Measurements from ENCODE around the gene ATE1.
"Not testable (repeated sequence)": the region's sequence is repeated elsewhere in the genome, so short reads cannot be mapped to it uniquely, and the experiment has no call there.

Gene ATE1

DNA sequence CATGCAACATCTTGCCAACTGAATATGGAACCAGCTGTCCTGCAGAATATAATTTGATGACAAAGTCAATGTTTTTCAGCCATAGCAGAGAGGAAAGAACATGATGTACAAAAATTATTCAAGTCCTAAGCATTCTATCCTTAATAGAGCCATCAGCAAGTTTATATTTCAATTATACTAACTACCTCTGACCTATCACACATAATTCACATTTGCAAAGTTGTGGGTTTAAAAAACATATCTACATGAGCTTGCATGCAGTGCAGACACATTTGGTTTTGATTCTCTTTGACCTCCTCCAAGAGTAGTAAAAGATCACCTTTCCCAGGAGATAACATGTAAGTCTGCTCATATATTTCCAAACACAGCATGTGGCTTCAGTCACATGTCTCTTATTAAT is 203.5 kb downstream of the ATE1 start:
- no peak for DNase-seq

DNA sequence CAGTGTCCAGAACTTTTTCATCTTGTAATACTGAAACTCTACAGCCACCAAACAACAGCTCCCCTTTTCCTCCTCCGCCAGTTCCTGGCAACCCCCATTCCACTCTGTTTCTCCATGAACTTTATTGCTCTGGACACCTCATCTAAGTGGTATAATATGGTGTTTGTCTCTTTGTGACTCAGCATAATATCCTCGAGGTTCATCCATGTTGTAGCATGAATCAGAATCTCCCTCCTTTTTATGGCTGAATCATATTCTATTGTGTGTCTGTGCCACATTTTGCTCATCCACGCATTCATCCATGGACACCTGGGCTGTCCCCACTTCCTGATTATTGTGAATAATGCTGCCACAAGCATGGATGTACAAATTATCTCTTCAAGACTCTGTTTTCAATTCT is 205.2 kb downstream of the ATE1 start:
- no peak for DNase-seq

GRCh38 chr10:121721257-121721656 is 206.6 kb downstream of the ATE1 start:
- DNase-seq: no peak

DNA sequence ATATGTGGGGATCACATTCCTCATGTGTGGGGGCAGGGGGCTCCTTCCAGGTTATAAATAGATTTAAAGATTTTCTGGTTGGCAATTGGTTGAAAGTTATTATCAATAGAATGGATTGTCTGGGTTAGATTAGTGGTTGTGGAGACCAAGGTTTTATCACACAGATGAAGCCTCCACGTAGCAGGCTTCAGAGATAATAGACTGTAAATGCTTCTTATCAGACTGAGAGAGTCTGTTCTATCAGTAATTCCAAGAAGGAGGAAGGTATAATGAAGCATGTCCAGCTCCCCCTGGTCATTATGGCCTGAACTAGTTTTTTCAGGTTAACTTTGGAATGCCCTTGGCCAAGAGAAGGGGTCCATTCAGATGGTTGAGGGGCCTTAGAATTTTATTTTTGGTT is 211.9 kb downstream of the ATE1 start:
- DNase-seq: no peak

- no peak for DNase-seq
These were observed 212.8 kb downstream of the ATE1 start for GRCh38 chr10:121715076-121715475.

- no peak for DNase-seq
These were observed 214.3 kb downstream of the ATE1 start for GRCh38 chr10:121713486-121713885.

DNA sequence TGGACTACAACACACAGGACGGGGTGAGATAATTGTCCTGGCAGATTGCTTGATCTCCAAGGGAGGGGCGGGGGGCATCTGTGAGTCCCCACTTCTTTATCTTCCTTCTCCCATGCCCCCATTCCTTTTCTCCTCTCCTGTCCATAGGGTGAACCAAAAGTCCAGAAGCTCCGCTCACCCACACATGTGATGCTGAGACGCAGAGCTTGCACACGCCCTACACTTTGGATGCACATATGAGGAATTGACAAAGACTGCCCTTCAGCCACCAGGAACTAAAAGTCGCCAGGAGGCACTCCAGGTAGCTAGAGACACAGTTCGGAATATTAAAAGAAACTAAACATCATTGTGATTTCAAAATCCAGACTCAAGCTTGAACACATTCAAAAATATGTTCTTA is 216.9 kb downstream of the ATE1 start:
- no peak for DNase-seq

DNA sequence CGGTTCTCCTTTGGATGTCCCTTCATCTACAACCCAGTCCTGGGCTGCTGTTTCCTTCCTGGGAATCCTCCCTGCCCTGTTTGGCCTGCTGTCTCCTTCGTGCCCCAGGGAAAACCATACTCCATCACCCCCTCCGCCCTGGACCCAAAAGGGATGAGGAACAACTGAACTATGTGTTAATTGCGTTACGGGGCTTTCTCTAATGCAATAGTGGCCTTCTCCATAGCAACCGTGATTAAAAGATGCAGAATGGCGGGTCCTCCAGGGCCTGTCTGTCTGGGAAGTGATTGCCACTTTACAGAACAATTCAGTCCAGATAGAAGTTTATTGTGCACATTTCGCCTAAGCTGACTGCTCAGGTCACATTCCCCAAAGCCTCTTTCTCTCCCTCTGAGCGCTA is 217.6 kb downstream of the ATE1 start:
- no peak for DNase-seq

GRCh38 chr10:121709675-121710073 is 218.2 kb downstream of the ATE1 start:
- DNase-seq: no peak

DNA sequence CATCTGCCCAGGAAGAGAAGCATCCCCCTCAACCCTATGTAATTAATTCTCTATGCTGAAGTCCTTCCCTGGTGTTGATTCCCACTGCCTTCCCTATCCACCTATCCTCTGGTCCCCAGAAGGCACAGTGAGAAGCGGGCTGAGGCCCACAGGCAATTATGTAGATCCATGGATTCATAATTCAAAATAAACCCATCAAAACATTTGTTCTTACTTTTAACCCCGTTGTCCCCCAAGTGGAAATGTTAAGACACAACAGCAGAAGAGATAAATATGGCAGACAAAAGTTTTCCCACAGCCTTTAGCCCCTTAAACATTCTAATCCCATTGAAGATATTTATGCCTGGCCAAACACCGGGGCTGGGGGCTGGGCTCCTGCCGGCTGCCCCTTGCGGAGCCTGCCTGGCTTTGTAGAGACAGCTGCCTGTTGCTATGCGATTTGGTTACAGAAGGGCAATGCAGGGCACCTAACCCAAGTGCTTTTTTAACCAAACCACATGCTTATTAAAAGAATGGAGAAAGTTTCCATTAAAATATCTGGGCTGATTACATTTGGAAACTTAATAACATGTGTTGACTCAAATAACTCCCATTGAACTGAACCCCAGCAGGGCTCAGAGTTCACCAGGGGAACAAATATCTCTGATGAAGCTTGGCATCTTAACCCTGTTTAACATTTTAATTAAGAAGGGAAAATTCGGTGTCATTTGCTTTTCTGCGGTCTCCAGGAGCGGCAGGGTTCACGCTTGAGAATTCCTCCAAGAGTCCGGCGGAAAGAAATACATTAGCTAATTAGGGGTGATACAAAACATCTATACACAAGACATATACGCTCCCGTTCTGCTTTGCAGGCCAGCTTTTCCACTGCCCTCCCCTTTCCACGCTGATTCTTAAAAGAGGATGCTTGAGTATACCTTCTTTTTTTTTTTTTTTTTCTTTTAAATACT is 218.8 kb downstream of the ATE1 start:
- no peak for DNase-seq

- DNase-seq: no peak
These were observed 225.2 kb downstream of the ATE1 start for GRCh38 chr10:121702351-121703320.

DNA sequence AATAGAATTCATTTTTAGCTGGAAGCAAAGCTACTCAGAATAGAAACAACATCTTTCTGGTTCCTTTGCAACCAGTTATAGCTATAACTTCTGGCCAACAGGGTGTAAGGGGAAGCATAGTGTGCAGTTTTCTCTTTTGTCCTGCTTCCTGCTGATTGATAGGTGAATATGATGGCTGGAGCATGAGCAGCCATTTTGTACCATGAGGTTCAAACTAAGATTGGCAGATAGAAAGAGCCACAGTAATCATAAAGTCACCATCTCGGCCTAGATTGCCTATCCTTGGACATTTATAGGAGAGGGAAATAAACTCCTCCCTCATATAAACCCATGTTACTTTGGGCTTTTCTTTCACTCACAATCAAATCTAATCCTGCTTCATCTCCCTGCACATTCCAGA is 227.4 kb downstream of the ATE1 start:
- DNase-seq: no peak

- DNase-seq: not testable (repeated sequence)
These were observed 228.1 kb downstream of the ATE1 start for GRCh38 chr10:121699703-121700102.

DNA sequence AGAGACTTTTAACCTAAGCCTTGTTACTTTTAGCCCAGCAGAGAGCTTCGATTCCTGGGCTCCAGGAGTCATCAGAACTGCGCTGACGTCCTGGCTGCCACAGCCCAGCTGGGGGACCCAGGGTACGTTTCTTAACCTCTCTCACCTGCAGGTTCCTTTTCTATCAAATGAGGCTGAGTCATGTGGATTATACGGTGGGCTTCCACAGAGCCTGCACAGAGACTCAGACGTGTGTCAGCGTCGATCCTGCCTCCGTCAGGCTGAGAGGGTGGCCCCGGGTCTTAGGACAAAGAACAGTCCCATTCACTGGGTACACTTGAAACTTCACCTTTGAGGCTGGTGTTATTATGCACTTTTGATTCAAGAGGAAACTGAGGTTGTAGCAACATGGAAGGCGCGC is 228.9 kb downstream of the ATE1 start:
- DNase-seq: no peak

GRCh38 chr10:121698336-121698735 is 229.5 kb downstream of the ATE1 start:
- DNase-seq: no peak

- no peak for DNase-seq
These were observed 231.0 kb downstream of the ATE1 start for GRCh38 chr10:121696854-121697253.

DNA sequence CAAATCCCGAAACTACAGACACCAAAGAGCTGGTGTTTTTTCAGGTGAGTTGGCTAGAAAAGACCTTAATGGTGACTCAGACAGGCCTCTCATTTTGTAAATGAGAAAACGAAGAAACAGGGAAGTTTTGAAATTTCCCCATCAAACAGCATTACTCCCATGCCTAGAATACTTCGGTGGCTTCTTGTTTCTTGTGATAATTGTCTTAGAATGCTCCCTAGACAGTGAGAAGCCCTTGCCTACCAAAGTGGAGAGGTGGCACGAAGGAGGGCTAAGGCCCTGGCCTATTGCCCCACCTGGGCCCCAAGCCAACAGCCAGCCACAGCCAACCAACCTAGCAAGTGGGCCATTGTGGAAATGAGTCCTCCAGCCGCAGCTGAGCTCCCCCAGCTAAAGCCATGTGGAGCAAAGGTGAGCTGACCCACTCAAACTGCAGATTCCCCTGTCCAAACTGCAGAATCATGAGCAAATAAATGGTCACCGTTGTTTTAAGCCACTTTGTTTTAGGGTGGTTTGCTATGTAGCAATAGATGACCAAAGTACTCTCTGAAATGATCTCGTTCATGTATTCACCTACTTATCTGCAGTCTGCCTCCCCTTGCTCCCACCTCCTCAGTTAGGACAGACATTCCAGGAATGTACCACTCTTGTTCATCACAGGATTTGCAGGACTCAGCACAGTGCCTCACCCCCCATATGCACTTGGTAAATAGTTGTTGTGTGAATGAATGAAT is 231.9 kb downstream of the ATE1 start:
- no peak for DNase-seq

- DNase-seq: no peak
These were observed 232.7 kb downstream of the ATE1 start for GRCh38 chr10:121694966-121695643.

DNA sequence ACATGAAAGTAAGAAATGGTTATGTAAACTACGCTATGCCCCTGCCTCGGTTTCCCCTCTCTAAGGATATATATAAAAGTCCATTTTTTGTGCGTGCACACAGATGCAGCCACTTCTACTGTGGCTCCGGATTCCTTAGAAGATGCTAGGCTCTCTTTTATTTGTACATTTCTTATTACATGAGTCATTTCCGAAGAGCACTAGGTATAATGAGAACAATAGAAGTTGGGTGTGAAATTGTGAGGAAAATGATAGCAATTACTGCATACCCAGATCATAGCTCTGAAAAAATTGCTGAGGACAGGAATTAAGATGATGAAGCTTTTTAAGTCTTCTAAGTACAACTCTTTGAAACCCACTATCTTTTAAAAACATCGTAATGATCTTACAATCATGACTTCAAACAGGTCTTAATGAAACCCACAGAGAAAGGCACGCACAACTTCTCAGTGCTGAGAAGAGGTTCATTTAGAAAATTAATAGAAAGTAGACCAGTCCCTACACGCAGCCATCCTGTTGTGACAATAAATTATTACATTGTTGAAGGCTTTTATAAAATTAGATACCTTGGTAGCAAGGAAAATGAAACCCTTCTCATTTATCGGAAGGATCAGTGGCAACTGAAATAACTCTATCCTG is 233.4 kb downstream of the ATE1 start:
- DNase-seq: no peak

GRCh38 chr10:121692626-121693025 is 235.2 kb downstream of the ATE1 start:
- DNase-seq: no peak

DNA sequence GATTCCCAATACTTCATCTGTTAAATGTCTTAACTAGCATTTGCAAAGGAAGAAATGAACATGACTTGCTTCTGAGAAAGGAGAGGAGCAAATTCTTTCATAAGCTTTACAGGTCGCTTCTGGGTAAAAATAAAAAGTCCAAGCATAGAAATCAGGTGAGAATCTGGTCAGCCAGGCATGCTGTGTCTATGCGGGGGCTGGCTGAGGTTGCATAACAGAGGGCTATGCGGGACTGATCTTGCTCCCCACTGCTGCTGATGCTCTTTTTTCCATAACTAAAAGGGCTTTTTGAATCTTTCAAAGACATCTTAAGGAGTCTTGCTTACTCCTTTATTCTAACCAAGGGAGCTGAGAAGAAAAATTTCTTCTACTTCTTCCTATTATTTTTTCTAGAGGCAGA is 236.9 kb downstream of the ATE1 start:
- DNase-seq: no peak
